GM23338 (cell line): Measurements from ENCODE around the gene LTN1.

Experiments
- CREB1 ChIP-seq: fragments of 250-450 bp; sonication (Bioruptor Pico); IDR thresholded peaks from 2 replicates; pipeline ENCODE4 v1.5.0; 2020; ENCODE audit warnings: low read depth, mild to moderate bottlenecking, moderate library complexity
- CTCF ChIP-seq, 2 experiments: fragments of 200-600 bp in 1 of 2; sonication (generic) in 1 of 2; conservative IDR thresholded peaks; 2 replicates each; pipeline versions ENCODE4 v1.5.1 to v1.6.1; 2016 to 2017; ENCODE audit warnings: antibody characterized with exemption in 2 of 2, low read depth in 2 of 2, mild to moderate bottlenecking in 2 of 2, moderate library complexity in 1 of 2
- EZH2 ChIP-seq: fragments of 200-600 bp; sonication (generic); IDR thresholded peaks from one replicate; pipeline ENCODE4 v1.8.0; 2017; ENCODE audit warnings: antibody characterized with exemption, mild to moderate bottlenecking, low read depth; ENCODE audit not compliant: unreplicated experiment
- EZH2phosphoT487 ChIP-seq: fragments of 200-600 bp; sonication (generic); IDR thresholded peaks from one replicate; pipeline ENCODE4 v1.8.1; 2018; ENCODE audit warnings: antibody characterized with exemption; ENCODE audit not compliant: unreplicated experiment
- JUNB ChIP-seq: IDR thresholded peaks from one replicate; pipeline ENCODE4 v1.6.1; 2016; ENCODE audit warnings: antibody characterized with exemption; ENCODE audit not compliant: unreplicated experiment
- POLR2AphosphoS5 ChIP-seq: IDR thresholded peaks from 2 replicates; pipeline ENCODE4 v1.6.1; 2016; ENCODE audit warnings: antibody characterized with exemption, low read depth
- REST ChIP-seq: IDR thresholded peaks from one replicate; pipeline ENCODE4 v1.6.1; 2018; ENCODE audit warnings: antibody characterized with exemption; ENCODE audit not compliant: unreplicated experiment
- STAT1 ChIP-seq: IDR thresholded peaks from one replicate; pipeline ENCODE4 v1.6.1; 2016; ENCODE audit warnings: antibody characterized with exemption; ENCODE audit not compliant: unreplicated experiment
- ZNF114 ChIP-seq: fragments of 250-450 bp; sonication (Bioruptor Pico); IDR thresholded peaks from 2 replicates; pipeline ENCODE4 v1.5.0; 2020; ENCODE audit warnings: mild to moderate bottlenecking, moderate library complexity
- ZNF331 ChIP-seq: fragments of 250-450 bp; sonication (Bioruptor Pico); IDR thresholded peaks from 2 replicates; pipeline ENCODE4 v1.5.0; 2020; ENCODE audit warnings: low read depth, mild to moderate bottlenecking, moderate library complexity
- ZNF462 ChIP-seq: fragments of 250-450 bp; sonication (Bioruptor Pico); IDR thresholded peaks from 2 replicates; pipeline ENCODE4 v1.5.0; 2020; ENCODE audit warnings: mild to moderate bottlenecking, moderate library complexity

GRCh38 chr21:28975397-28975796, 17.3 kb downstream of the LTN1 start:
- TF ChIP-seq CTCF (conservative IDR thresholded peaks at IDR 0.05; ENCODE audit: low read depth in 2 of 2), result no peak
- no peak for TF ChIP-seq CREB1
- TF ChIP-seq POLR2AphosphoS5, result no peak
- no peak for TF ChIP-seq EZH2
- no peak for TF ChIP-seq EZH2phosphoT487
- no peak for TF ChIP-seq REST
- no peak for TF ChIP-seq STAT1
- no peak for TF ChIP-seq ZNF462
- no peak for TF ChIP-seq JUNB
- TF ChIP-seq ZNF114 (CRISPR knock-in tag), result no peak
- no peak for TF ChIP-seq ZNF331 (CRISPR knock-in tag)
